HG02973 (cell line): ENCODE measurements around the gene TBC1D4.
"Not testable (repeated sequence)": the region's sequence is repeated elsewhere in the genome, so short reads cannot be mapped to it uniquely, and the experiment has no call there.

Experiments
- ATAC-seq: cut with Tn5 transposase; IDR thresholded peaks from one replicate; pipeline ENCODE4 v1.9.1; 2021; ENCODE audit warnings: moderate library complexity; ENCODE audit not compliant: unreplicated experiment

TBC1D4 gene

GRCh38 chr13:75455962-75456361 is 26.0 kb downstream of the TBC1D4 start:
- no peak for ATAC-seq

DNA sequence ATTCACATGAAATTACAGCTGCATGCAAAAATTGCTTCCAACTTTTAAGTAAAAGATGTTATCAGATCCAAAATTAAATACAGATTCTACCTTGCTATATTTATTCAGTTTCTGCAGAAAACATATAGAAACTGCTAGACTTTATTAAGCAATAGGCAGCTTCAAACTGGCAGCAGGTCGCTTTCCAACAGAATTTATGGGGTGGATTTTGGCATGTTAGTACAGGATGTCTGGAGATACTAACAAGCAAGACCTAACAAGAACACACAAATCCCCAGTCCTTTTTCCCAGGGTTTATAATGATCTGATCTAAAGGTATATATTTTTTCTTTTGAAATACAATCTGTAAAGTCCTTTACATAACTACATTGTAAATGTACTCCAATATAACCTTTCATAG is 27.5 kb downstream of the TBC1D4 start:
- no peak for ATAC-seq

DNA sequence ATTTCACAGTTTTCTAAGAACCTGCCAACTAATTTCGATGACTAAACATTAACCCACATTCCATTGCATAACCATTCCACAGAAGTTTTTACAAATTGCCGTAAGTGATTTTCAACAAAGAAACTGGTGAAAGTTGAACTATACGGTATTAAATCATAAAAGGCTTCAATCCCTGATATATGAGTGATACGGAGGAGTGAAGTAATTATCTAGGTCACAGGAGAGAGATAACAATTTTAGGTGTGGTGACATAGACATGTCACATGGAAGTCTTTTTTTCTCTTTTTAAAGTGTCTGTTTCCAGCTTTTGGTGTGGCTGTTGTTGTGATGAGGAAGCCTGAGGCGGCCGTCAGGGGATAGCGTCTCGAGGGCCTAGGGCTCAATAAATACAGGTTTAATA is 29.4 kb downstream of the TBC1D4 start:
- no peak for ATAC-seq

GRCh38 chr13:75447493-75447892 is 34.5 kb downstream of the TBC1D4 start:
- ATAC-seq, result no peak

DNA sequence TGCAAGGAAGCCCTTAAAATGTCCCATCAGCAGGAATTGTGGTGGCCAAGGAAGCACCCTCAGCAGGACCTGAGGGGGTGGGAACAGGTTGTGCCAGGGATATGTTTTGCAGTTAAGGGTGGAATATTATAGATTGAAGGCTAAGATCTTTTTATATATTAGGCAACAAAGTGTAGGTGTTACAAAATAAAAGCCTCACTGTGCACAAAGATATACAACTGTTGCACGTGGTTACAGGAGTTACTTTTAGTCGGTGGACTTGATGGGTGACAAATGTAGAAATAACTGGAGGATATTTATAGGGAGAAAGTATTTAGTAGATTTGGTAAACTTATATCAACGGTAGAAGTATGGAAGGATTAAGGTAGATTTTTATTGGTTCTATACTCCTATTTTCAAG is 35.1 kb downstream of the TBC1D4 start:
- ATAC-seq, result no peak

- ATAC-seq, result no peak
These were observed 36.1 kb downstream of the TBC1D4 start for GRCh38 chr13:75445717-75446499.

DNA sequence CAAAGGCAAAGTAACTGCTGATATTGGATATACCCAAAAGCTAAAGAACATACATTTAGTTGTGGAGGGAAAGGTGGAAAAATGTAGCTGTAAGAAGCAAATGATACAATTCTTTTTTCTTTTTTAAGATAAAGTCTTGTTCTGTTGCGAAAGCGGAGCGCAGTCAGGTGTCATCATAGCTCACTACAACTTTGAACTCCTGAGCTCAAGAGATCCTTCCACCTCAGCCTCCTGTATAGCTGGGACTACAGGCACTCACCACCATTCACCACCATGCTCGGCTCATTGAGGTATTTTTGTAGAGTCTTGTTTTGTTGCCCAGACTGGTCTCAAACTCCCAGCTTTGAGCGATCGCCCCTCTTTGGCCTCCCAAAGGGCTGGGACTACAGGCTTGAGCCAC is 38.0 kb downstream of the TBC1D4 start:
- no peak for ATAC-seq

- ATAC-seq, result no peak
These were observed 38.5 kb downstream of the TBC1D4 start for GRCh38 chr13:75443356-75443958.

DNA sequence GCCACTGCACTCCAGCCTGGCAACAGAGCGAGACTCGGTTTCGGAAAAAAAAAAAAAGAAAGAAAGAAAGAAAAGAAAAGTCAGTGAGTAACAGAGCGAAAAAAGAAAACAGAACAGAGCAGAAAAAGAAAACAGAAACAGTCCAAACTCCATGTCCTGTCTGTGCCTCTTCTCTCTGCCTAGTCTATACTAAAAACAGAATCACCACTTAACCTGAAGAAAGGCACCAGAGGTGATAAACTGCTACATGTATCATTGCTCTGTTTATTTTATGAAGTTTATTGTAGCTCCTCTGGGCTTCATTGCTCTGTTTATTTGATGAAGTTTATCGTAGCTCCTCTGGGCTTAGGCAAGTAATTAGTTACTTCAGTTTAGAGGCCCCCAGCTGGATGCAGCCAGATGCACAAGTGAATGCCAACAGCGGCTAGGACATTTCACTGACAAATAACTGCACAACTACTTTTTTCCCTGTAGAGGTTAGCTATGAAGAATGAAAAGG is 39.2 kb downstream of the TBC1D4 start:
- ATAC-seq, result no peak

DNA sequence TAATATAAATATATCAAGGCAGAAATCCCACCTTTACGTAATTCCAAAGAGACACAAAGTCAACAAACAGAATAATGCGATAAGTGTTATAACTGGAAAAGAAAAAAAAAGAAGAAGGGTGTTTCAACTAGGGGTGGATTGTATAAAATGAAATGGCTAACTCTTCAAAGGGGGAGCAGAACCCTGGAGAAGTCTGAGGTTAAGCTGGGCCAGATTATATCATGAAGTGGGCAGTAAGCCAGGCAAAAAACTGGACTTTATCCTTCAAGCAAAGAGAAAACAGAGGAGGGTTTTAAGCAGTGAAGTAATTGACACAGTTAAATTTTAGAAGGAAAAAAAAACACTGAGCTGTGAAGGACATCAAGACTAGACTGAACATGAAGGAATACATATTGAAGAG is 41.9 kb downstream of the TBC1D4 start:
- ATAC-seq, result no peak

- no peak for ATAC-seq
These were observed 44.2 kb downstream of the TBC1D4 start for GRCh38 chr13:75437582-75438318.

DNA sequence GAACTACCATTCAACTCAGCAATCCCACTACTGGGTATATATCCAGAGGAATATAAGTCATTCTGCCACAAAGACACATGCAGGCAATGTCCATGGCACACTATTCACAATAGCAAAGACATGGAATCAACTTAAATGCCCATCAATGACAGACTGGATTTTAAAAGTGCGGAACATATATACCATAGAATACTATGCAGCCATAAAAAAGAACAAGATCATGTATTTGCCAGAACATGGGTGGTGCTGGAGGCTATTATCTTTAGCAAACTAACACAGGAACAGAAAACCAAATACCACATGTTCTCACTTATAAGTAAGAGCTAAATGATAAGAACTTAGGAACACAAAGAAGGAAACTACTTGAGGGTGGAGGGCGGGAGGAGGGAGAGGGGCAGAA is 47.8 kb downstream of the TBC1D4 start:
- ATAC-seq, result not testable (repeated sequence)

- ATAC-seq, result no peak
These were observed 49.1 kb downstream of the TBC1D4 start for GRCh38 chr13:75432811-75433244.

GRCh38 chr13:75432045-75432444 is 49.9 kb downstream of the TBC1D4 start:
- ATAC-seq, result no peak

DNA sequence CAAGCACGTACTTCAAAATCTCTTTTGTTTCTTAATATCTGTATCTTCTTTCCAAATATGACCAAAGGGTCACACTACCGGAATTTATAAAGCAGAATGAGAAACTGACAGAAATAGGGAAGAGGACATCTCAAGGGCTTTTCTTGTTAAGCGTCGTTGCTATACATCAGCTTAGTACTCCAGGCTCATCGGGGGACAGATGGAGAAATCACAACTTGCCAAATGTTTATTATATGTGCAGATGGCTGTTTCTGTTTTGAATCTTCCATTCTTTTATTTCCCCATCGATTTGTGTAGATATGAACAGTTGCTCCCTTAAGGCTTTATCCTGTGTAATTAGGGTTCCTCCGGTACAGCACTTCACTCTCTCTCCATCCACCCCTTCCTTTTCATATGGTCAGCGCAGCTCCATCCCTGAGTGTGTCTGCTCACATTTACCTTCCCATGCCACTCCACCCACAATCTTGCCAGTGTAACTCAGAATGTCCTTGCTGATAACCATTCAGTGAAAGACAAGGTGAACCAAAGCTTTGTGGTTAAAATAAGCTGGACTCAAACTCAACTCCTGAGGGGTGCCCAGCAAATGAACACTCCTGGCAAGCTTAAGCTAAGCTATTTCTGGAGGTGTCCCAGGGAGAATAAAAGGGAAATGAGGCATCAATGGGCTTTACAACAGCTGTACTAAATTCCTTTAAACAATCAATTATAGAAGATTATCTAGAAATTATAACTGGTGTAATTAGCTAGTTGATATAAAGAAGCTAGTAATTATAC is 51.3 kb downstream of the TBC1D4 start:
- ATAC-seq, result no peak

GRCh38 chr13:75426421-75426820 is 55.5 kb downstream of the TBC1D4 start:
- ATAC-seq, result no peak

GRCh38 chr13:75425216-75426009 is 56.6 kb downstream of the TBC1D4 start:
- ATAC-seq, result peak; percentile 94

- no peak for ATAC-seq
These were observed 58.0 kb downstream of the TBC1D4 start for GRCh38 chr13:75423946-75424345.

DNA sequence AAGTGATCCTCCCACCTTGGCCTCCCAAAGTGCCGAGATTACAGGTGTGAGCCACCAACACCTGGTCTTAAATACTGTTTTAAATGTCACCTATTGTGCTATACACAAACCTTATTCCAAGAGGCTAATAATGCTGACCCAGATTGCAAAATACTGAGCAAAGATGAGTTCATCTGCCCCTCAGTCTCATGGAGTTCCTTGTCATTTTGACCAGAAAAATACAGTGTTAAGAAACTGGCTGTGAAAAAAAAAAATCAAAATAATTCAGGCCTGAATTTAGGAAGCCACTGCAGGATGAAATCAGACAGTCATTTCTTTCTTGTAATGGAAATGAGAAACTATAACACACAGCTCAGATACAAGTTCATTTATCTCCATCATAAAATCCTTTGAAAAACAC is 59.9 kb downstream of the TBC1D4 start:
- ATAC-seq, result no peak

DNA sequence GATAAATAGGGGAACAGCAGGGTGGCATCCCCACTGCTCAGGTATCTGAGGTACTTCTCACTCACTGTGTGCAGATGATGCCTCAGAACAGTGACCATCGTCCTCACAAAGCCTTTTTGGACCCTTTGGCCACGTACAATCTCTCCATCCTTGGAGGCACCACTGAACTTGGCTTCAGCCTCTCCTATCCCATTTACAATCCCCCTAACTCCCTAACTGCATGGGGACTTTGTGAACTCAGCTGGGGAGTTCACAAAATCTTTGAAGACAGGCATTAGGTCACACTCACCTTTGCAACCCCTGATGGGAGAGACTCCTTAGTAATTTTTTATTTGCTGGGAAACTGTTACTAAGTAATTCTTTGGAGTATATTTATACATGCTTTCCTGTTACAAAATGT is 60.8 kb downstream of the TBC1D4 start:
- ATAC-seq, result no peak
